ENCODE data around the gene MAPK10.
"Not testable (repeated sequence)": the region's sequence is repeated elsewhere in the genome, so short reads cannot be mapped to it uniquely, and the experiment has no call there.

MAPK10 gene

GRCh38 chr4:86334020-86334750 lies 25.7 kb downstream of the MAPK10 start:
- DNase-seq, result no peak

GRCh38 chr4:86333236-86333635 lies 26.6 kb downstream of the MAPK10 start:
- no peak for DNase-seq

- peak; percentile 69 for DNase-seq
These were observed 28.7 kb downstream of the MAPK10 start for GRCh38 chr4:86330961-86331742.

GRCh38 chr4:86330411-86330810 lies 29.4 kb downstream of the MAPK10 start:
- not testable (repeated sequence) for DNase-seq

GRCh38 chr4:86329431-86329830 lies 30.4 kb downstream of the MAPK10 start:
- no peak for DNase-seq

- DNase-seq, result no peak
These were observed 33.5 kb downstream of the MAPK10 start for GRCh38 chr4:86326400-86326799.

GRCh38 chr4:86319390-86319789 lies 40.5 kb downstream of the MAPK10 start:
- DNase-seq, result no peak

GRCh38 chr4:86315579-86315978 lies 44.3 kb downstream of the MAPK10 start:
- no peak for DNase-seq

GRCh38 chr4:86313656-86314055 lies 46.2 kb downstream of the MAPK10 start:
- no peak for DNase-seq

- no peak for DNase-seq
These were observed 52.4 kb downstream of the MAPK10 start for GRCh38 chr4:86307432-86307831.

- no peak for DNase-seq
These were observed 53.0 kb downstream of the MAPK10 start for GRCh38 chr4:86306816-86307215.

GRCh38 chr4:86302830-86303229 lies 57.0 kb downstream of the MAPK10 start:
- no peak for DNase-seq

GRCh38 chr4:86302251-86302650 lies 57.6 kb downstream of the MAPK10 start:
- DNase-seq, result no peak

- DNase-seq, result no peak
These were observed 59.3 kb downstream of the MAPK10 start for GRCh38 chr4:86300516-86300915.

GRCh38 chr4:86296865-86297264 lies 63.0 kb downstream of the MAPK10 start:
- DNase-seq, result no peak

GRCh38 chr4:86294883-86295282 lies 65.0 kb downstream of the MAPK10 start:
- peak; percentile 5 for DNase-seq

- no peak for DNase-seq
These were observed 68.7 kb downstream of the MAPK10 start for GRCh38 chr4:86291180-86291579.

- peak; percentile 19 for DNase-seq
These were observed 73.1 kb downstream of the MAPK10 start for GRCh38 chr4:86286726-86287125.

- no peak for DNase-seq
These were observed 76.5 kb downstream of the MAPK10 start for GRCh38 chr4:86283371-86283770.

- DNase-seq, result no peak
These were observed 79.6 kb downstream of the MAPK10 start for GRCh38 chr4:86280246-86280645.

- DNase-seq, result no peak
These were observed 80.4 kb downstream of the MAPK10 start for GRCh38 chr4:86279293-86279960.

GRCh38 chr4:86278126-86278525 lies 81.7 kb downstream of the MAPK10 start:
- DNase-seq, result no peak

GRCh38 chr4:86274642-86275041 lies 85.2 kb downstream of the MAPK10 start:
- no peak for DNase-seq

- DNase-seq, result no peak
These were observed 87.2 kb downstream of the MAPK10 start for GRCh38 chr4:86272669-86273068.
